Left lung (tissue), 10 donors: ENCODE data around the gene CDC37L1. TPM values are rescaled to one million over a fixed set of nuclear protein-coding genes. Genes with fewer than 3 reads are reported as not detected.
A peak's percentile ranks its signal among the peaks of the same experiment; 100 is the strongest.

Experiments
- ATAC-seq: fragments of 200-7000 bp; cut with Tn5 transposase; one replicate; pipeline ENCODE4 v1.9.1; 2020; ENCODE audit warnings: moderate library complexity
- DNase-seq, 4 donors: peaks; one replicate each; pipeline ENCODE4 v3.0.0-alpha.2; 2013 to 2020
- H3K27ac ChIP-seq, 2 donors: fragments of 200-600 bp; sonication (generic) in 1 of 2; one replicate each; pipeline versions ENCODE4 v1.5.0 to v1.8.0; 2020 to 2021
- H3K27me3 ChIP-seq, 2 donors: fragments of 200-600 bp; sonication (generic) in 1 of 2; one replicate each; pipeline versions ENCODE4 v1.5.0 to v1.8.0; 2020 to 2021
- H3K36me3 ChIP-seq, 2 donors: fragments of 200-600 bp; sonication (generic) in 1 of 2; one replicate each; pipeline versions ENCODE4 v1.5.0 to v1.8.0; 2020 to 2021
- H3K4me1 ChIP-seq, 2 donors: fragments of 200-600 bp; one replicate each; pipeline ENCODE4 v1.8.0; 2021
- H3K4me3 ChIP-seq, 2 donors: fragments of 200-600 bp; sonication (generic) in 1 of 2; one replicate each; pipeline versions ENCODE4 v1.5.0 to v1.8.0; 2020 to 2021; ENCODE audit warnings: mild to moderate bottlenecking in 1 of 2
- H3K9me3 ChIP-seq, 2 donors: fragments of 200-600 bp; sonication (generic) in 1 of 2; one replicate each; pipeline versions ENCODE4 v1.5.0 to v1.8.0; 2020 to 2021
- CTCF ChIP-seq, 2 donors: fragments of 200-600 bp; sonication (generic) in 1 of 2; IDR thresholded peaks; one replicate each; pipeline versions ENCODE4 v1.5.0 to v1.8.0; 2021; ENCODE audit warnings: antibody characterized with exemption in 2 of 2
- intact Hi-C, 2 donors: fragments of 100-400 bp; cut with DNase I; formaldehyde crosslinking; loops; one replicate each; pipeline versions ENCODE4 v1.11.2 to v1.14.2; 2022
- polyA plus RNA-seq, 6 donors: library from polyadenylated mRNA; unstranded; fragments of 120-200 nt; gene quantifications; one replicate each; pipeline ENCODE4 v1.2.1, GENCODE V29; 2013; ENCODE audit not compliant: insufficient read length in 6 of 6
- total RNA-seq, 2 donors: library from RNA; stranded (reverse); fragmentation: NEBNext Ultra II Directional; extraction: Animal tissue kit (Norgen Biotek cat#: 25700); gene quantifications; one replicate each; pipeline ENCODE4 v1.2.1, GENCODE V29; 2021
- donor health status: DM: no; HTN: yes; CAD: no.
- donor health status: DM: no; HTN: no; CAD: no.

The CDC37L1 gene
- total and polyA plus RNA-seq, 8 donors, result 13.9 to 19.2 (median 15.8) TPM

GRCh38 chr9:4741365-4742089, 62.2 kb downstream of the CDC37L1 start:
- Histone ChIP-seq H3K36me3 (no peaks in the 10 kb centered on the region), H3K27ac (peak overlapping the region; percentile 87 to 94), H3K27me3 (no peaks in the 10 kb centered on the region), H3K4me3 (peak overlapping the region; percentile 90 to 99), H3K4me1 (peaks cover 4 to 24% of the 10 kb centered on the region in 2 donors), H3K9me3 (no peaks in the 10 kb centered on the region)
- intact Hi-C loops, result no loop called here
- DNase-seq (peak; percentile 33 to 79 (median 50)), ATAC-seq (peak; percentile 60)
- TF ChIP-seq CTCF (IDR thresholded peaks at IDR 0.05), result no peak

- intact Hi-C loops, result no loop called here
- no peak for ATAC-seq
- H3K4me3 ChIP-seq, result no peak overlapping the region
Measured at GRCh38 chr9:4742246-4742645, 62.9 kb downstream of the CDC37L1 start.

GRCh38 chr9:4743131-4743875, 63.9 kb downstream of the CDC37L1 start:
- DNase-seq (no peak), ATAC-seq (no peak)
- H3K9me3 ChIP-seq, result no peaks in the 10 kb centered on the region
- H3K4me1 ChIP-seq, result peaks cover 0 to 24% of the 10 kb centered on the region in 2 donors
- intact Hi-C loops, result no loop called here
- H3K36me3 ChIP-seq, result no peaks in the 10 kb centered on the region
- no peak for TF ChIP-seq CTCF (IDR thresholded peaks at IDR 0.05)
- no peak overlapping the region for H3K27ac ChIP-seq
- no peak overlapping the region for H3K4me3 ChIP-seq
- H3K27me3 ChIP-seq, result no peaks in the 10 kb centered on the region

More at GRCh38 chr9:4742246-4742645, 62.9 kb downstream of the CDC37L1 start:
- Histone ChIP-seq H3K36me3 (no peaks in the 10 kb centered on the region), H3K9me3 (no peaks in the 10 kb centered on the region), H3K27ac (peak overlapping the region; percentile 87 to 94), H3K4me1 (peaks cover 4 to 24% of the 10 kb centered on the region in 2 donors), H3K27me3 (no peaks in the 10 kb centered on the region)
- no peak for TF ChIP-seq CTCF (IDR thresholded peaks at IDR 0.05)
- no peak for DNase-seq

GRCh38 chr9:4746278-4747030, 67.1 kb downstream of the CDC37L1 start:
- ATAC-seq, result no peak
- Histone ChIP-seq H3K27ac (no peak overlapping the region), H3K9me3 (no peaks in the 10 kb centered on the region), H3K4me1 (peaks cover 0 to 3% of the 10 kb centered on the region in 2 donors), H3K4me3 (no peak overlapping the region), H3K36me3 (no peaks in the 10 kb centered on the region), H3K27me3 (no peaks in the 10 kb centered on the region)
- TF ChIP-seq CTCF (IDR thresholded peaks at IDR 0.05), result no peak
- no peak for DNase-seq
- intact Hi-C loops, result no loop called here

- DNase-seq, result no peak
- Histone ChIP-seq H3K27me3 (no peaks in the 10 kb centered on the region), H3K4me3 (no peak overlapping the region), H3K9me3 (no peaks in the 10 kb centered on the region), H3K4me1 (no peaks in the 10 kb centered on the region), H3K36me3 (no peaks in the 10 kb centered on the region), H3K27ac (no peak overlapping the region)
- no peak for ATAC-seq
- intact Hi-C loops, result no loop called here
- no peak for TF ChIP-seq CTCF (IDR thresholded peaks at IDR 0.05)
Measured at GRCh38 chr9:4748612-4749011, 69.2 kb downstream of the CDC37L1 start.
